GM19193 (cell line): Measurements from ENCODE around the gene PRDM16.

Source experiments
- POLR2A ChIP-seq: IDR thresholded peaks from 4 replicates; pipeline ENCODE4 v1.6.1; 2011; ENCODE audit not compliant: insufficient read depth, insufficient read length; ENCODE audit errors: extremely low read depth

PRDM16 gene

GRCh38 chr1:3404801-3405200 lies 335.8 kb downstream of the PRDM16 start:
- no peak for TF ChIP-seq POLR2A

- TF ChIP-seq POLR2A = no peak
These were observed 336.5 kb downstream of the PRDM16 start for GRCh38 chr1:3405491-3405890.

- no peak for TF ChIP-seq POLR2A
These were observed 337.2 kb downstream of the PRDM16 start for GRCh38 chr1:3405974-3406867.

GRCh38 chr1:3407021-3407420 lies 338.0 kb downstream of the PRDM16 start:
- no peak for TF ChIP-seq POLR2A

- no peak for TF ChIP-seq POLR2A
These were observed 339.8 kb downstream of the PRDM16 start for GRCh38 chr1:3408751-3409266.

GRCh38 chr1:3409366-3410141 lies 340.6 kb downstream of the PRDM16 start:
- TF ChIP-seq POLR2A = no peak

- no peak for TF ChIP-seq POLR2A
These were observed 341.3 kb downstream of the PRDM16 start for GRCh38 chr1:3410142-3410925.

GRCh38 chr1:3411806-3412205 lies 342.8 kb downstream of the PRDM16 start:
- TF ChIP-seq POLR2A = no peak

- TF ChIP-seq POLR2A = no peak
These were observed 343.4 kb downstream of the PRDM16 start for GRCh38 chr1:3412376-3412775.

- no peak for TF ChIP-seq POLR2A
These were observed 345.1 kb downstream of the PRDM16 start for GRCh38 chr1:3413975-3414710.

- no peak for TF ChIP-seq POLR2A
These were observed 346.5 kb downstream of the PRDM16 start for GRCh38 chr1:3415260-3416090.

- no peak for TF ChIP-seq POLR2A
These were observed 348.2 kb downstream of the PRDM16 start for GRCh38 chr1:3417082-3417739.

- TF ChIP-seq POLR2A = no peak
These were observed 348.9 kb downstream of the PRDM16 start for GRCh38 chr1:3417934-3418333.
